Measurements from ENCODE around the gene TTLL11. TPM values are rescaled to one million over a fixed set of nuclear protein-coding genes. Genes with fewer than 3 reads are reported as not detected.
"Not testable (repeated sequence)": the region's sequence is repeated elsewhere in the genome, so short reads cannot be mapped to it uniquely, and the experiment has no call there.

TTLL11 gene
- total and polyA plus RNA-seq, 2 of the 8 experiments (the other 6 are each of a cell fraction or from before 2014, with no cell fraction given) = 0.56 to 0.80 TPM

- H2AFZ ChIP-seq (ENCODE audit: low read length); H2BK20ac ChIP-seq (ENCODE audit: low read length); H2AK5ac ChIP-seq (ENCODE audit: low read depth, low read length); H3K23ac ChIP-seq (ENCODE audit: insufficient read length); H3K4me2 ChIP-seq (ENCODE audit: insufficient read depth in 1 of 2, low read depth in 2 of 2, low read length in 2 of 2); H3K36me3 ChIP-seq (ENCODE audit: control insufficient read depth in 2 of 4, insufficient read depth in 4 of 4, low read length in 3 of 4); H2BK120ac ChIP-seq (replicated peaks; ENCODE audit: low read depth, low read length); H3K27ac ChIP-seq (ENCODE audit: low read depth, low read length); H3K23me2 ChIP-seq (ENCODE audit: low read depth, low read length); H4K8ac ChIP-seq (ENCODE audit: extremely low read depth, insufficient read depth, low read length); H3K4ac ChIP-seq (replicated peaks; ENCODE audit: insufficient read length, low read depth, low read length); FAIRE-seq; H4K20me1 ChIP-seq (replicated peaks in 1 of 2; ENCODE audit: control insufficient read depth in 1 of 2, insufficient read depth in 2 of 2, low read length in 2 of 2); H3K9me3 ChIP-seq (ENCODE audit: insufficient read depth in 2 of 2, low read depth in 1 of 2, low read length in 1 of 2); H4K91ac ChIP-seq (replicated peaks; ENCODE audit: insufficient read length, low read length); H3K18ac ChIP-seq (ENCODE audit: extremely low read depth, low read length); H3K14ac ChIP-seq (ENCODE audit: insufficient read length); H2BK15ac ChIP-seq (ENCODE audit: low read length); H3K79me2 ChIP-seq (ENCODE audit: control insufficient read depth in 1 of 2, insufficient read depth in 2 of 2, low read length in 2 of 2); H3K4me1 ChIP-seq (replicated peaks in 1 of 4; ENCODE audit: control insufficient read depth in 3 of 4, insufficient read depth in 4 of 4, low read length in 3 of 4); H2BK5ac ChIP-seq (ENCODE audit: low read depth, low read length); H4K5ac ChIP-seq (ENCODE audit: insufficient read length, low read depth, low read length); H3K56ac ChIP-seq (replicated peaks; ENCODE audit: insufficient read length, low read depth, low read length); H3K4me3 ChIP-seq (ENCODE audit: extremely low read depth in 1 of 4, insufficient read depth in 2 of 4, low read depth in 3 of 4, low read length in 4 of 4); H2BK12ac ChIP-seq (ENCODE audit: low read depth, low read length); H3K79me1 ChIP-seq (ENCODE audit: low read depth, low read length); POLR2A ChIA-PET (ENCODE audit: partially characterized antibody); H3K9ac ChIP-seq (replicated peaks in 1 of 4; ENCODE audit: extremely low read depth in 1 of 4, low read depth in 3 of 4, low read length in 3 of 4): not testable (repeated sequence)
- peak in 1 of 2 experiments; percentile 6 for DNase-seq (ENCODE audit: low read depth in 1 of 2, low spot score in 2 of 2)
- CTCF ChIA-PET (ENCODE audit: partially characterized antibody) = interaction anchor here (0.6 to 1.4 kb wide), 4 partner anchors 43 to 444 kb away, joined by 3 read pairs; no protein-coding TSS in a partner anchor
- WGBS, 2 experiments (ENCODE audit: extremely low coverage in 1 of 2, insufficient coverage in 1 of 2, insufficient read length in 1 of 2, insufficient replicate concordance in 2 of 2, low coverage in 1 of 2, low lambda C conversion rate in 2 of 2, missing lambda C conversion rate in 1 of 2) = 82% methylated on average over 6 of the region's 6 CpGs; no CpG with 5 or more reads in 1 of the 2 experiments
- peaks cover 0 to 17% (median 4%) of the 10 kb centered on the region in 4 experiments; a peak in 6 of 7 replicates for H3K27me3 ChIP-seq (replicated peaks in 1 of 4; ENCODE audit: control insufficient read depth in 3 of 4, extremely low read depth in 1 of 4, insufficient read depth in 3 of 4, low read length in 3 of 4)
Measured at GRCh38 chr9:122000526-122000925, 92.6 kb downstream of the TTLL11 start.

Measured in H1 (cell line).